Coronary artery (tissue), 2 donors: ENCODE measurements around the gene NGDN.

Experiments
- DNase-seq: peaks from one replicate; pipeline ENCODE4 v3.0.0-alpha.2; 2017; ENCODE audit warnings: low spot score
- H3K27ac ChIP-seq, 2 donors: fragments of 200-600 bp; sonication (generic); one replicate each; pipeline ENCODE4 v1.5.1; 2016 to 2019
- H3K4me3 ChIP-seq: fragments of 200-600 bp; sonication (generic); 2 replicates; pipeline ENCODE4 v1.5.1; 2016; ENCODE audit warnings: mild to moderate bottlenecking, moderate library complexity
- TF ChIP-seq, protein P1 (sequence below): fragments of 200-600 bp; sonication (generic); IDR thresholded peaks from one replicate; pipeline ENCODE4 v1.5.1; 2019; ENCODE audit warnings: antibody characterized with exemption

NGDN gene

DNA sequence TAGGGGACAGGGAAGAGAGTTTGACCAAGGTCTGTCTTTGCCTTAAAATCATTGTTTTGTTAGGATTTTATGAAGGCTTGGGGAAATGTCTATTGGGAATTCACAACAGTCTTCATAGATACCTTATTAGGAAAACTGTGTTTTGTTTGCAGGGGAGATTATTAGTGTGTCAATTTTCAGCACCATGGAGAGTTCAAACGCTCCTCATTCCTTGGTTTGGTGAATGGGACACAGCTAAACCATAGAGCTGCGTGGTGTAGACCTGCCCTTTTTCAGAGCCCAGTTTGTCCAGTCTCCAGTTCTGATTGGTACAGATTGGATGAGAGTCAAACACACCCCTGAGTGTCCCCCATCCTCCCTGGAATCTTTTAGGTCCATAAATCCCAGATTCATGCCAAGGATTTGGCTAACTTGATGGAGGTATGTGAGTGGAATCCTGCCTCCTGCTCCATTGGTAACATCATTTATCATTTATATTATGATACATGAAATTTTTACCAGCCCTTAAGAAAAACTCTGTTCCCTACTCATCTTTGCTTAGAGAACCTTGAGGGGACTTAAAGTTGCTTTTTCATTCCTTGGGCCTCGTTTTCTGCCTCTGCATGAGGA lies 12.0 kb downstream of the NGDN start:
- no peak overlapping the region for H3K27ac ChIP-seq
- DNase-seq: no peak
- TF ChIP-seq, protein P1, sequence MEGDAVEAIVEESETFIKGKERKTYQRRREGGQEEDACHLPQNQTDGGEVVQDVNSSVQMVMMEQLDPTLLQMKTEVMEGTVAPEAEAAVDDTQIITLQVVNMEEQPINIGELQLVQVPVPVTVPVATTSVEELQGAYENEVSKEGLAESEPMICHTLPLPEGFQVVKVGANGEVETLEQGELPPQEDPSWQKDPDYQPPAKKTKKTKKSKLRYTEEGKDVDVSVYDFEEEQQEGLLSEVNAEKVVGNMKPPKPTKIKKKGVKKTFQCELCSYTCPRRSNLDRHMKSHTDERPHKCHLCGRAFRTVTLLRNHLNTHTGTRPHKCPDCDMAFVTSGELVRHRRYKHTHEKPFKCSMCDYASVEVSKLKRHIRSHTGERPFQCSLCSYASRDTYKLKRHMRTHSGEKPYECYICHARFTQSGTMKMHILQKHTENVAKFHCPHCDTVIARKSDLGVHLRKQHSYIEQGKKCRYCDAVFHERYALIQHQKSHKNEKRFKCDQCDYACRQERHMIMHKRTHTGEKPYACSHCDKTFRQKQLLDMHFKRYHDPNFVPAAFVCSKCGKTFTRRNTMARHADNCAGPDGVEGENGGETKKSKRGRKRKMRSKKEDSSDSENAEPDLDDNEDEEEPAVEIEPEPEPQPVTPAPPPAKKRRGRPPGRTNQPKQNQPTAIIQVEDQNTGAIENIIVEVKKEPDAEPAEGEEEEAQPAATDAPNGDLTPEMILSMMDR: no peak
- no peak overlapping the region for H3K4me3 ChIP-seq

- TF ChIP-seq, protein P1: no peak
- DNase-seq: no peak
- Histone ChIP-seq H3K27ac (no peak overlapping the region), H3K4me3 (no peak overlapping the region)
Observed at GRCh38 chr14:23481979-23482822, 12.7 kb downstream of the NGDN start.

DNA sequence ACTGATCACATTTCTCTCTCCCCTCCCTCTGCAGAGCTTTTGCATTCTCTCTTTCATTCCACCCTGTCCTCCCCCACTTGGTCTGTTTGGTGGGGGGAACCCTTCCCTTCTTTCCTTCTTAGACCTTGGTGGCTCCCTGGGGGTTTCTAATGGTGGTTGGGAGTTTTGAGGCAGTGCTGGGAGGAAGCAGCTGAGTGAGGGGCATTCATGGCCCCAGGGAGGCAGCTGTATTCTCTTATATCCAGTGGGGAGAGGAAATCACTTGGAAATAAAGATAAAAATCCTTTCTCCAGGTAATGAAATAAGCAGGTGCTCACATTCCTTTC lies 13.3 kb downstream of the NGDN start:
- Histone ChIP-seq H3K4me3 (no peak overlapping the region), H3K27ac (no peak overlapping the region)
- TF ChIP-seq, protein P1: no peak
- DNase-seq: no peak

DNA sequence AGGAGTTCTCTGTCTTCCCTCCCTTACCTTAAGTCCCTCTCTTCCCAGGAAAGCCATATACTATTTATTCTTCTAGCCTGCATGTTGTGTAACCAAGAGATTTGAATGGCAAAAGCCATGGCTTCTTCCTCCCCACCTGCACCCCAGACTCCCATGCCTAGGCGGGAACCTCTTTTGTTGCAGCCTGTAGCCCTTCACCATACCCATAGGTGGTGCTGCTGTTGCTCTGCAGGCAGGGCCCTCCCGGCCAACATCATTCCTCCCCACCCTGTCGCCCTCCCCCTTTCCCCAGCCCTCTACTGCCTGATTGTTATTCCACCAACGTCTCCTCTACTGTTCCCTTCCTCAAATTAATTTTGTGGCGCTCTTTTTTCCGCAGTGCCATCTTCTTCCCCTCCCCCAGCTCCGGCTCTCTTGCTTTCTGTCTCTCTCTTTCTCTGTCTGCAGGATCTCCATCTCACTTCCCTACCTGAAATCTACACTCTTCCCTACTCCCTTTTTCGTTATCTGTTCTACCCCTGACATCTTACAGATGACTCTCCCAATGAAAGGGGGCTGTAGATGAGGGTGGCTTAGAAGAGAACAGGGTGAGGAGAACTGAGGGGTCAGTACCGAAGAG lies 13.8 kb downstream of the NGDN start:
- Histone ChIP-seq H3K27ac (no peak overlapping the region), H3K4me3 (no peak overlapping the region)
- DNase-seq: no peak
- TF ChIP-seq, protein P1: no peak

DNA sequence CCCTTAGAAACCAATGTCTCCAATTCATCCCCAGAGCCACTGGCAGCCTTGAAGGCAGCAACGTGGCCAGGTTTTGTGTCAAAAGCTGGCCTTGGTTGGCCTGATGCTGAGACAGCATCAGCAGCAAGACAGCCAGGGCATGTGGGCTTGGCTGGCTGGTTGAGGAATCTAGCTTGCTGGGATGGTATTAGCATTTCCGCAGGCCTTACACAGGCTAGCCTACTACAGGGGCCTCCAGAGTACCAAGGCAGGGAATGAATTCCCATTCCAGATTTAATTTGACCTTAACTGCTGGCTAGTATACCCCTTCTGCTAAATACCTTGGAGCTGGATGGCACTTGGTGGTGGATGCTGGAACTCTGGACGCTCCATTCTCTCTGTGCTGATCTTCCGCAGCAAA lies 15.8 kb downstream of the NGDN start:
- H3K4me3 ChIP-seq: no peak overlapping the region
- TF ChIP-seq, protein P1: no peak
- no peak overlapping the region for H3K27ac ChIP-seq
- DNase-seq: no peak

DNA sequence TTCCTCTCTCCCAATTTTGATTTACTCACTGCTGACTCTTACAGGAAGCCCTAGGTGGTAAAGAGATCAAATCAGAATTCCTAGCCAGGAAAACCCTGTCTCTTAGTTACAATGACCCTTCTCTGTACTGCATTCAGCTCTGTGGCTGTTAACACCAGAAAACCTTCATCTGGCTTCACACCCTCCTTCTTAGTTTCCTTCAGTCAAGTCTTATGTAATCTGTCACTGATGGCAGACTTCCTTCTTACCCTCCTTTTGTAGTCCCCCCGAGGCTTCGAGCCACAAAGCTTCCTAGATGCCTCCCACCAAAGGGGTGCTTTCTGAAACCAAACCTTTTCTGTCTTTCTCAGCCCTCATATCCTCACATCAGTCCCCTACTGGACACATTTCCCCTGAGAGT lies 16.5 kb downstream of the NGDN start:
- TF ChIP-seq, protein P1: no peak
- Histone ChIP-seq H3K4me3 (no peak overlapping the region), H3K27ac (no peak overlapping the region)
- DNase-seq: no peak
